Measurements from ENCODE around the gene GADD45A. TPM values are rescaled to one million over a fixed set of nuclear protein-coding genes. Genes with fewer than 3 reads are reported as not detected.

The GADD45A gene
- total and polyA plus RNA-seq, 12 donors, result 5.3 to 26.9 (median 13.1) TPM

DNA sequence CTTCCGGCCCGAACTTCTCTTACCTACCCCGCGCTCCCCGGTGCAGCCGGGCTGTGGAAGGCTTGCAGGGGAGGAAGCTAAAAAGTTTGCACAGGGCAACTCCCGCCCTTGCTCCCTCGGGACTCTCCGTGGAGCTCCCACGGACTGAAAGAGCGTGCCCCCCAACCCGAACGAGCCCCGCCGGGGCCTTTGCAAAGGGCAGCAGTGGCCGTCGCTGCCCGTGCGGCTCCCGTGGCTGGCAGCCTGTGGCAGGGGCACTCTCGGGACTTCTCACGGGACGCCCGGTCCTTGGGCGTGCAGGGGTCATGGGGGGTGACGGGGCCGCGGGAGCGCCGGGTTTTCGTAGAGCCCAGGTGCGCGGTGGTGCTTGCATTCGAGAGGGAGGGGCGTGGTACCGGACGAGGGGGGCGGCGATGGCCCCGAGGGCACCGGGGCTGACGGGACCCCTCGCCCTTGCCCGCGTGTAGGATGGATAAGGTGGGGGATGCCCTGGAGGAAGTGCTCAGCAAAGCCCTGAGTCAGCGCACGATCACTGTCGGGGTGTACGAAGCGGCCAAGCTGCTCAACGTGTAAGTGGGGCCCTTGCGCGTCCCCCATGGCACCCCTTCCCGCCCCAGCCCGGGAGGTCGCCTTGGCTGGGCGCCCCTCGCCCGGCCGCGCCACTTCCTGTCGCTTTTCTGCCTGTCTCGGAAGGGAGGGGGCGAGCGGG is 711 bp downstream of the GADD45A start:
- DNase-seq, result peak; percentile 47 to 65 (median 56)
- intact Hi-C loops (cut with DNase I), result loop anchor here (5.0 to 10.0 kb wide), 2 partner anchors 121 to 147 kb away; partner anchors contain the start of gene GNG12 (in 1 of the 2)
- no peaks in the 10 kb centered on the region for H3K27me3 ChIP-seq
- H3K27ac ChIP-seq, result peak overlapping the region; percentile 90 to 97 (median 93)
- H3K36me3 ChIP-seq (replicated peaks in 1 of 2), result peaks cover 0 to 6% of the 10 kb centered on the region in 2 donors
- WGBS, 4 donors, result 0% methylated on average over 6 to 65 of the region's 65 CpGs; no CpG with 5 or more reads in 1 of the 4 donors
- TF ChIP-seq, protein P1, sequence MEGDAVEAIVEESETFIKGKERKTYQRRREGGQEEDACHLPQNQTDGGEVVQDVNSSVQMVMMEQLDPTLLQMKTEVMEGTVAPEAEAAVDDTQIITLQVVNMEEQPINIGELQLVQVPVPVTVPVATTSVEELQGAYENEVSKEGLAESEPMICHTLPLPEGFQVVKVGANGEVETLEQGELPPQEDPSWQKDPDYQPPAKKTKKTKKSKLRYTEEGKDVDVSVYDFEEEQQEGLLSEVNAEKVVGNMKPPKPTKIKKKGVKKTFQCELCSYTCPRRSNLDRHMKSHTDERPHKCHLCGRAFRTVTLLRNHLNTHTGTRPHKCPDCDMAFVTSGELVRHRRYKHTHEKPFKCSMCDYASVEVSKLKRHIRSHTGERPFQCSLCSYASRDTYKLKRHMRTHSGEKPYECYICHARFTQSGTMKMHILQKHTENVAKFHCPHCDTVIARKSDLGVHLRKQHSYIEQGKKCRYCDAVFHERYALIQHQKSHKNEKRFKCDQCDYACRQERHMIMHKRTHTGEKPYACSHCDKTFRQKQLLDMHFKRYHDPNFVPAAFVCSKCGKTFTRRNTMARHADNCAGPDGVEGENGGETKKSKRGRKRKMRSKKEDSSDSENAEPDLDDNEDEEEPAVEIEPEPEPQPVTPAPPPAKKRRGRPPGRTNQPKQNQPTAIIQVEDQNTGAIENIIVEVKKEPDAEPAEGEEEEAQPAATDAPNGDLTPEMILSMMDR (IDR thresholded peaks at IDR 0.05), result no peak
- no peak for TF ChIP-seq POLR2A (IDR thresholded peaks at IDR 0.05)
- H3K9me3 ChIP-seq (replicated peaks in 1 of 3), result no peaks in the 10 kb centered on the region
- peak overlapping the region; percentile 19 to 64 (median 46) for H3K4me3 ChIP-seq
- H3K4me1 ChIP-seq (replicated peaks in 1 of 2), result peaks cover 12 to 27% of the 10 kb centered on the region in 2 donors

DNA sequence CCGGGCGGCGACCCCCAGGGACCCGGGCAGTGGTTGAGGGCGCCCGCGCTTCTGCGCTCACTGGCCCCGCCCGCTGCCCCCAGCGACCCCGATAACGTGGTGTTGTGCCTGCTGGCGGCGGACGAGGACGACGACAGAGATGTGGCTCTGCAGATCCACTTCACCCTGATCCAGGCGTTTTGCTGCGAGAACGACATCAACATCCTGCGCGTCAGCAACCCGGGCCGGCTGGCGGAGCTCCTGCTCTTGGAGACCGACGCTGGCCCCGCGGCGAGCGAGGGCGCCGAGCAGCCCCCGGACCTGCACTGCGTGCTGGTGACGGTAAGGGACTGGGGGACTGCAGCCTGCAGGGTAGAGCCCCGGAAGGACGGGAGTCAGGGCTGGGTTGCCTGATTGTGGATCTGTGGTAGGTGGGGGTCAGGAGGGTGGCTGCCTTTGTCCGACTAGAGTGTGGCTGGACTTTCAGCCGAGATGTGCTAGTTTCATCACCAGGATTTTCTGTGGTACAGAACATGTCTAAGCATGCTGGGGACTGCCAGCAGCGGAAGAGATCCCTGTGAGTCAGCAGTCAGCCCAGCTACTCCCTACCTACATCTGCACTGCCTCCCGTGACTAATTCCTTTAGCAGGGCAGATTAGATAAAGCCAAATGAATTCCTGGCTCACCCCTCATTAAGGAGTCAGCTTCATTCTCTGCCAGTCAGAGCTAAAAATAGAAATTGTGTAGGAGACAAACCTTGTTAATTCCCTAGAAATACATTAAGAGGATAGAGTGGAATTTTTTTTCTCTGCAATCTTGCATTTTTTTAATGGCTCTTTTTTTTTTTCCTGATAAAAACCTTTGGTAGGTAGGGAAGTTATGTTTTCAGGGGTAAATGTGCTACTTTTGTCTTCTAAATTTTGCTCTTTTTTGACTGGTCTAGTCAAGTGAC is 1.5 kb downstream of the GADD45A start:
- H3K4me1 ChIP-seq (replicated peaks in 1 of 2), result peaks cover 12 to 27% of the 10 kb centered on the region in 2 donors
- WGBS, 4 donors, result 0% methylated on average over 1 to 43 of the region's 43 CpGs

DNA sequence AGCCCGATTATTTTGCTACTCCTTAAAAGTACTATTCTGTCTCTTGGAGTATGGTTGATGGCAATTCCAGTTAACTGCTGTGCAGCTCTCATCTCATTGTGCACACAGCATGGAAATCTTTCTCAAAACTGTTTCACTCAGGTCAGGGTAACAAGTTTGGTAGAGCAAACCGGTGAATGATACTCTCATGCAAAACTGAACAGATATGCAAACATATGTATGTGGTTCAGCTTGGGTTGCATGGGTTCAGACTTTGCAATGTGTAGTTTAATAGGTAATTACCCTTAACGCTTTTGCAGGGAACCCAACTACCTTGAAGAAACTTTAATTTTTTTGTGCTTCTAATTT is 2.2 kb downstream of the GADD45A start:
- TF ChIP-seq, protein P1 (IDR thresholded peaks at IDR 0.05), result no peak
- no peak for TF ChIP-seq POLR2A (IDR thresholded peaks at IDR 0.05)
- Histone ChIP-seq H3K4me3 (peak overlapping the region in 1 of 4 donors; percentile 64), H3K27ac (peak overlapping the region; percentile 90 to 97 (median 93)), H3K27me3 (no peaks in the 10 kb centered on the region), H3K4me1 (replicated peaks in 1 of 2) (peaks cover 12 to 27% of the 10 kb centered on the region in 2 donors), H3K36me3 (replicated peaks in 1 of 2) (peaks cover 0 to 6% of the 10 kb centered on the region in 2 donors), H3K9me3 (replicated peaks in 1 of 3) (no peaks in the 10 kb centered on the region)
- DNase-seq, result no peak
- 42 to 56% (median 52%) methylated on average over 3 of the region's 3 CpGs for WGBS, 4 donors
- intact Hi-C loops (cut with DNase I), result loop anchor here (5.0 to 10.0 kb wide), 2 partner anchors 122 to 145 kb away; partner anchors contain the start of gene GNG12 (in 1 of the 2)

More for the DNA sequence above, 1.5 kb downstream of the GADD45A start:
- peak overlapping the region; percentile 90 to 97 (median 93) for H3K27ac ChIP-seq
- intact Hi-C loops (cut with DNase I), result loop anchor here (5.0 to 10.0 kb wide), 2 partner anchors 122 to 146 kb away; partner anchors contain the start of gene GNG12 (in 1 of the 2)
- no peaks in the 10 kb centered on the region for H3K9me3 ChIP-seq (replicated peaks in 1 of 3)
- TF ChIP-seq, protein P1 (IDR thresholded peaks at IDR 0.05), result no peak
- peak; percentile 37 to 95 for TF ChIP-seq POLR2A (IDR thresholded peaks at IDR 0.05)
- H3K27me3 ChIP-seq, result no peaks in the 10 kb centered on the region
- H3K36me3 ChIP-seq (replicated peaks in 1 of 2), result peaks cover 0 to 6% of the 10 kb centered on the region in 2 donors
- peak overlapping the region; percentile 19 to 64 (median 46) for H3K4me3 ChIP-seq
- peak; percentile 76 to 94 (median 93) for DNase-seq

DNA sequence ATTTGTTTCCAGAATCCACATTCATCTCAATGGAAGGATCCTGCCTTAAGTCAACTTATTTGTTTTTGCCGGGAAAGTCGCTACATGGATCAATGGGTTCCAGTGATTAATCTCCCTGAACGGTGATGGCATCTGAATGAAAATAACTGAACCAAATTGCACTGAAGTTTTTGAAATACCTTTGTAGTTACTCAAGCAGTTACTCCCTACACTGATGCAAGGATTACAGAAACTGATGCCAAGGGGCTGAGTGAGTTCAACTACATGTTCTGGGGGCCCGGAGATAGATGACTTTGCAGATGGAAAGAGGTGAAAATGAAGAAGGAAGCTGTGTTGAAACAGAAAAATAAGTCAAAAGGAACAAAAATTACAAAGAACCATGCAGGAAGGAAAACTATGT is 2.6 kb downstream of the GADD45A start:
- 68 to 77% (median 72%) methylated on average over 4 of the region's 4 CpGs for WGBS, 4 donors
- Histone ChIP-seq H3K4me3 (peak overlapping the region in 1 of 4 donors; percentile 64), H3K27me3 (no peaks in the 10 kb centered on the region), H3K27ac (no peak overlapping the region), H3K36me3 (replicated peaks in 1 of 2) (peaks cover 0 to 6% of the 10 kb centered on the region in 2 donors), H3K4me1 (replicated peaks in 1 of 2) (peaks cover 12 to 27% of the 10 kb centered on the region in 2 donors), H3K9me3 (replicated peaks in 1 of 3) (no peaks in the 10 kb centered on the region)
- intact Hi-C loops (cut with DNase I), result loop anchor here (5.0 to 10.0 kb wide), 2 partner anchors 123 to 145 kb away; partner anchors contain the start of gene GNG12 (in 1 of the 2)
- no peak for DNase-seq
- TF ChIP-seq, protein P1 (IDR thresholded peaks at IDR 0.05), result no peak
- TF ChIP-seq POLR2A (IDR thresholded peaks at IDR 0.05), result no peak
